Measurements from ENCODE around the gene RGS21.
"Not testable (repeated sequence)": the region's sequence is repeated elsewhere in the genome, so short reads cannot be mapped to it uniquely, and the experiment has no call there.

- TF ChIP-seq CTCF (IDR thresholded peaks at IDR 0.05; ENCODE audit: poor library complexity); EZH2phosphoT487 (IDR thresholded peaks at IDR 0.05; ENCODE audit: low read depth, severe bottlenecking, unreplicated experiment): not testable (repeated sequence)
Observed at GRCh38 chr1:192308314-192308713, 8.5 kb upstream of the RGS21 start.

Measured in hepatocyte (in vitro differentiated cells).